H9 (cell line): ENCODE measurements around the gene PDZD2. TPM values are rescaled to one million over a fixed set of nuclear protein-coding genes. Genes with fewer than 3 reads are reported as not detected.

Experiments
- DNase-seq: peaks from one replicate; pipeline ENCODE4 v3.0.0-alpha.2; 2017
- H2AFZ ChIP-seq: one replicate; pipeline ENCODE4 v1.6.1; 2013; ENCODE audit warnings: mild to moderate bottlenecking, low read length, control low read depth, moderate library complexity
- H2AK5ac ChIP-seq: 2 replicates; pipeline ENCODE4 v1.6.1; 2013; ENCODE audit warnings: low read length, control low read depth, mixed read lengths; ENCODE audit not compliant: insufficient read length
- H2BK120ac ChIP-seq: one replicate; pipeline ENCODE4 v1.6.1; 2013; ENCODE audit warnings: low read depth, mild to moderate bottlenecking, low read length, control low read depth, inconsistent platforms; ENCODE audit not compliant: poor library complexity, severe bottlenecking
- H2BK12ac ChIP-seq: 2 replicates; pipeline ENCODE4 v1.6.1; 2013; ENCODE audit warnings: low read length, control low read depth, mixed read lengths, low read depth; ENCODE audit not compliant: insufficient read length
- H2BK15ac ChIP-seq: 2 replicates; pipeline ENCODE4 v1.6.1; 2013; ENCODE audit warnings: low read depth, low read length, control low read depth
- H2BK20ac ChIP-seq: one replicate; pipeline ENCODE4 v1.6.1; 2013; ENCODE audit warnings: low read depth, mild to moderate bottlenecking, low read length, control low read depth, inconsistent platforms; ENCODE audit not compliant: poor library complexity, severe bottlenecking
- H2BK5ac ChIP-seq: 2 replicates; pipeline ENCODE4 v1.6.1; 2013; ENCODE audit warnings: low read length, control low read depth, mixed read lengths; ENCODE audit not compliant: insufficient read length
- H3K14ac ChIP-seq: 2 replicates; pipeline ENCODE4 v1.6.1; 2013; ENCODE audit warnings: low read length, control low read depth; ENCODE audit not compliant: insufficient read depth
- H3K18ac ChIP-seq: 2 replicates; pipeline ENCODE4 v1.6.1; 2013; ENCODE audit warnings: low read depth, mild to moderate bottlenecking, mixed read lengths, low read length, control low read depth; ENCODE audit not compliant: insufficient read length
- H3K23ac ChIP-seq: 2 replicates; pipeline ENCODE4 v1.6.1; 2013; ENCODE audit warnings: low read length, control low read depth, mixed read lengths, low read depth; ENCODE audit not compliant: insufficient read length
- H3K23me2 ChIP-seq: 2 replicates; pipeline ENCODE4 v1.6.1; 2013; ENCODE audit warnings: low read depth, mild to moderate bottlenecking, mixed read lengths, low read length, control low read depth; ENCODE audit not compliant: insufficient read length, poor library complexity, severe bottlenecking
- H3K27ac ChIP-seq: 2 replicates; pipeline ENCODE4 v1.5.1; 2013; ENCODE audit warnings: low read length, control low read depth, mixed read lengths, low read depth; ENCODE audit not compliant: insufficient read length
- H3K27me3 ChIP-seq: 2 replicates; pipeline ENCODE4 v1.6.1; 2013; ENCODE audit warnings: low read length, control low read depth, inconsistent platforms; ENCODE audit not compliant: insufficient read depth
- H3K4ac ChIP-seq: 2 replicates; pipeline ENCODE4 v1.6.1; 2013; ENCODE audit warnings: low read depth, mild to moderate bottlenecking, control low read depth, inconsistent platforms, low read length, moderate library complexity
- H3K4me1 ChIP-seq: 2 replicates; pipeline ENCODE4 v1.6.1; 2013; ENCODE audit warnings: low read length, control low read depth, inconsistent platforms; ENCODE audit not compliant: insufficient read depth
- H3K4me2 ChIP-seq: 2 replicates; pipeline ENCODE4 v1.6.1; 2013; ENCODE audit warnings: low read length, control low read depth, mixed read lengths; ENCODE audit not compliant: insufficient read length, insufficient read depth
- H3K56ac ChIP-seq: 2 replicates; pipeline ENCODE4 v1.6.1; 2013; ENCODE audit warnings: low read depth, mild to moderate bottlenecking, mixed read lengths, low read length, control low read depth; ENCODE audit not compliant: insufficient read length
- H3K79me1 ChIP-seq: 2 replicates; pipeline ENCODE4 v1.6.1; 2013; ENCODE audit warnings: low read depth, mild to moderate bottlenecking, moderate library complexity, low read length, control low read depth, inconsistent platforms; ENCODE audit not compliant: insufficient read depth, poor library complexity, severe bottlenecking
- H3K79me2 ChIP-seq: 2 replicates; pipeline ENCODE4 v1.6.1; 2013; ENCODE audit warnings: low read length, control low read depth, inconsistent platforms; ENCODE audit not compliant: insufficient read depth
- H3K9ac ChIP-seq: 2 replicates; pipeline ENCODE4 v1.6.1; 2013; ENCODE audit warnings: low read length, control low read depth, mixed read lengths; ENCODE audit not compliant: insufficient read length; ENCODE audit errors: extremely low read depth
- H3K9me3 ChIP-seq: one replicate; pipeline ENCODE4 v1.6.1; 2013; ENCODE audit warnings: low read depth, low read length, inconsistent platforms; ENCODE audit not compliant: control insufficient read depth
- H3T11ph ChIP-seq: one replicate; pipeline ENCODE4 v1.6.1; 2013; ENCODE audit warnings: mild to moderate bottlenecking, low read length, control low read depth, inconsistent platforms
- H4K20me1 ChIP-seq: one replicate; pipeline ENCODE4 v1.6.1; 2013; ENCODE audit not compliant: control insufficient read depth, insufficient read length, insufficient read depth
- H4K5ac ChIP-seq: 2 replicates; pipeline ENCODE4 v1.6.1; 2013; ENCODE audit warnings: low read depth, mild to moderate bottlenecking, mixed read lengths, low read length, control low read depth; ENCODE audit not compliant: insufficient read length
- H4K8ac ChIP-seq: replicated peaks from 2 replicates; pipeline ENCODE4 v1.6.1; 2013; ENCODE audit warnings: low read length, control low read depth, mixed read lengths, low read depth; ENCODE audit not compliant: insufficient read length
- H4K91ac ChIP-seq: 2 replicates; pipeline ENCODE4 v1.6.1; 2013; ENCODE audit warnings: low read depth, mild to moderate bottlenecking, moderate library complexity, mixed read lengths, low read length, control low read depth; ENCODE audit not compliant: insufficient read length
- H3K27ac Mint-ChIP-seq, 3 experiments: 2 replicates in 2 of 3; 3 replicates in 1 of 3; pipeline ENCODE4 v1.8.0; 2020 to 2021; ENCODE audit warnings: mixed read lengths in 3 of 3, mild to moderate bottlenecking in 1 of 3, moderate library complexity in 1 of 3
- H3K27me3 Mint-ChIP-seq: 2 replicates; pipeline ENCODE4 v1.8.0; 2021; ENCODE audit warnings: low read depth, mild to moderate bottlenecking, moderate library complexity, mixed read lengths
- H3K36me3 Mint-ChIP-seq, 3 experiments: 2 replicates in 2 of 3; 3 replicates in 1 of 3; pipeline ENCODE4 v1.8.0; 2020 to 2021; ENCODE audit warnings: low read depth in 3 of 3, mixed read lengths in 3 of 3; ENCODE audit not compliant: insufficient read depth in 1 of 3
- H3K4me1 Mint-ChIP-seq, 2 experiments: 2 replicates each; pipeline ENCODE4 v1.8.0; 2020; ENCODE audit warnings: mixed read lengths in 2 of 2
- H3K4me3 Mint-ChIP-seq, 2 experiments: 2 replicates in 1 of 2; 3 replicates in 1 of 2; pipeline ENCODE4 v1.8.0; 2020 to 2021; ENCODE audit warnings: mild to moderate bottlenecking in 2 of 2, mixed read lengths in 2 of 2, moderate library complexity in 1 of 2
- H3K9me3 Mint-ChIP-seq, 2 experiments: 2 replicates in 1 of 2; 3 replicates in 1 of 2; pipeline ENCODE4 v1.8.0; 2020; ENCODE audit warnings: mild to moderate bottlenecking in 2 of 2, mixed read lengths in 2 of 2, moderate library complexity in 1 of 2
- CTCF ChIP-seq: fragments of 200-600 bp; sonication (generic); conservative IDR thresholded peaks from 3 replicates; pipeline ENCODE4 v1.8.0; 2021; ENCODE audit warnings: antibody characterized with exemption, mild to moderate bottlenecking
- WGBS: extraction: QIAGEN DNeasy Blood & Tissue Kit; methylation state at CpG from one replicate; pipeline ENCODE4 v1.1.7; 2013; ENCODE audit warnings: missing lambda C conversion rate, low lambda C conversion rate, mixed read lengths; ENCODE audit not compliant: insufficient read length; ENCODE audit errors: extremely low coverage; 5-methylcytosine and 5-hydroxymethylcytosine counted together
- total RNA-seq: library from RNA; stranded (reverse); gene quantifications from 2 replicates; pipeline ENCODE4 v1.2.1, GENCODE V29; 2021

The PDZD2 gene
- total RNA-seq, 1 experiment from 2014 or later, result 9.9 TPM

- Histone ChIP-seq H4K91ac (no peak overlapping the region), H3K27ac (no peak overlapping the region), H2AK5ac (no peak overlapping the region), H3K23me2 (no peaks in the 10 kb centered on the region), H4K5ac (no peak overlapping the region), H3K56ac (no peak overlapping the region), H4K8ac (no peak overlapping the region), H3T11ph (no peak overlapping the region), H3K4me1 (peaks cover 15% of the 10 kb centered on the region), H2AFZ (no peak overlapping the region), H3K9ac (no peak overlapping the region), H3K4me2 (no peak overlapping the region), H4K20me1 (no peaks in the 10 kb centered on the region), H3K79me1 (no peaks in the 10 kb centered on the region), H2BK120ac (no peak overlapping the region), H3K23ac (no peak overlapping the region), H2BK15ac (no peak overlapping the region), H3K79me2 (no peaks in the 10 kb centered on the region), H3K9me3 (no peaks in the 10 kb centered on the region), H3K14ac (no peak overlapping the region), H3K27me3 (no peaks in the 10 kb centered on the region), H2BK20ac (no peak overlapping the region), H3K18ac (no peak overlapping the region), H2BK12ac (no peak overlapping the region), H2BK5ac (no peak overlapping the region), H3K4ac (no peak overlapping the region)
- Mint-ChIP-seq H3K27ac (no peak overlapping the region), H3K4me3 (peak overlapping the region in 1 of 2 experiments; percentile 42; a peak in 2 of 5 replicates), H3K27me3 (no peaks in the 10 kb centered on the region), H3K36me3 (peaks cover 0 to 6% (median 0%) of the 10 kb centered on the region in 3 experiments; a peak in 2 of 7 replicates), H3K4me1 (peaks cover 17 to 21% of the 10 kb centered on the region in 2 experiments), H3K9me3 (peaks cover 5 to 13% of the 10 kb centered on the region in 2 experiments; a peak in 4 of 5 replicates)
- WGBS, result no CpG with 5 or more reads among the region's 1 CpG
- DNase-seq, result no peak
- no peak for TF ChIP-seq CTCF
Measured at GRCh38 chr5:31613651-31614050, 25.3 kb upstream of the PDZD2 start.
